OCI-LY1 (cell line): ENCODE data around the gene SLC26A8.

ENCODE experiments used
- EZH2 ChIP-seq: fragments of 200-600 bp; sonication (generic), shearing (Covaris generic); IDR thresholded peaks from 2 replicates; pipeline ENCODE4 v1.8.0; 2017; ENCODE audit warnings: borderline replicate concordance, mixed run types, mild to moderate bottlenecking, antibody characterized with exemption, low read length, moderate library complexity, mixed read lengths
- TF ChIP-seq, protein P1 (sequence below): fragments of 200-600 bp; sonication (generic), shearing (Covaris generic); IDR thresholded peaks from 2 replicates; pipeline ENCODE4 v1.5.1; 2017; ENCODE audit warnings: mild to moderate bottlenecking, antibody characterized with exemption, low read length, moderate library complexity, mixed read lengths

DNA sequence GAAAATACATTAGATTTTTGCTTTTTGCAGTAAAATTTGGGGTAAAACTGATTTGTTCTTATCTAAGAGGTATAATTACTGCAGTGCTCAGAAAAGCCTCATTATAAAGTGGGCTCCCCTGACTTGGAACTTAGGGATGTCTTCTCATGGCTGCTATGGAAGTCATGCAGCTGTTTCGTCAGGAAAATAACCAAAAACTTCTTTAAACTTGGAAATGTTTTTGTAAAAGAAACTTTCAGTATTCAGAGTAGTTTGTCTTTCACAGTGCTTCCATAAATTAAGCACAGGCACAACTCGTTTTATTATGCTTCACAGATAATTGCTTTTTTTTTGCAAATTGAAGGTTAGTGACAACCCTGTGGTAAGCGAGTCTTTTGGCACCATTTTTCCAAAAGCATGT, 10.0 kb upstream of the SLC26A8 start:
- no peak for TF ChIP-seq EZH2
- TF ChIP-seq, protein P1, sequence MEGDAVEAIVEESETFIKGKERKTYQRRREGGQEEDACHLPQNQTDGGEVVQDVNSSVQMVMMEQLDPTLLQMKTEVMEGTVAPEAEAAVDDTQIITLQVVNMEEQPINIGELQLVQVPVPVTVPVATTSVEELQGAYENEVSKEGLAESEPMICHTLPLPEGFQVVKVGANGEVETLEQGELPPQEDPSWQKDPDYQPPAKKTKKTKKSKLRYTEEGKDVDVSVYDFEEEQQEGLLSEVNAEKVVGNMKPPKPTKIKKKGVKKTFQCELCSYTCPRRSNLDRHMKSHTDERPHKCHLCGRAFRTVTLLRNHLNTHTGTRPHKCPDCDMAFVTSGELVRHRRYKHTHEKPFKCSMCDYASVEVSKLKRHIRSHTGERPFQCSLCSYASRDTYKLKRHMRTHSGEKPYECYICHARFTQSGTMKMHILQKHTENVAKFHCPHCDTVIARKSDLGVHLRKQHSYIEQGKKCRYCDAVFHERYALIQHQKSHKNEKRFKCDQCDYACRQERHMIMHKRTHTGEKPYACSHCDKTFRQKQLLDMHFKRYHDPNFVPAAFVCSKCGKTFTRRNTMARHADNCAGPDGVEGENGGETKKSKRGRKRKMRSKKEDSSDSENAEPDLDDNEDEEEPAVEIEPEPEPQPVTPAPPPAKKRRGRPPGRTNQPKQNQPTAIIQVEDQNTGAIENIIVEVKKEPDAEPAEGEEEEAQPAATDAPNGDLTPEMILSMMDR, result no peak
